ENCODE results near the gene ZMYM4.
A peak's percentile ranks its signal among the peaks of the same experiment; 100 is the strongest.

Gene ZMYM4

DNA sequence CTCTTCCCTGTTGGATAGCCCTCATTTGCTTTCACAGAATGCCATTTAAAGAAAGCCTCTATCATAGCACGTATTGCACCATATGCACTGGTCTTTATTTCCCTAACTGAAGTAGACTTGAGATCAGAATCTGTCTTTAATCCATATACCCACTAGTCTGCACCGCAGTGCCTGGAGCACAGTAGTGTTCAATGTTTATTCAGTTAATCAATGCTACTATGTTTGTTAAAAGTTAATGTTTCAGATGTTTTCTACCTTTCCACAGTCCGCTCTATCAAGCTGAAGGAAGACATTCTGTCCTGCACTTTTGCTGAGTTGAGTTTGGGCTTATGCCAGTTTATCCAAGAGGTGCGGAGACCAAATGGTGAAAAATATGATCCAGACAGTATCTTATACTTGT lies 139.2 kb downstream of the ZMYM4 start:
- no peak for DNase-seq

DNA sequence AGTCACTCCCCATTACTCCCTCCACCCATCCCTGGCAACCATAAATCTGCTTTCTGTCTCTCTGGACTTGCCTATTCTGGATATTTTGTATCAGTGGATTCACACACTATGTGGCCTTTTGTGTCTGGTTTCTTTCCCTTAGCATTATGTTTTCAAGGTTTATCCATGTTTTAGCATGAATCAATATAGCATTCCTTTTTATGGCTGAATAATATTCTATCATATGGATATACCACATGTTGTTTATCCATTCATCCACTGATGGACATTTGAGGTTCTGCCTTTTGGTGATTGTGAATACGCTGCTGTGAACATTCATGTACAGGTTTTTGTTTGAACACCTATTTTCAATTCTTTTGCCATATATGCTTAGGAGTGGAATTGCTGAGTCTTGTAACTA lies 140.4 kb downstream of the ZMYM4 start:
- no peak for DNase-seq

DNA sequence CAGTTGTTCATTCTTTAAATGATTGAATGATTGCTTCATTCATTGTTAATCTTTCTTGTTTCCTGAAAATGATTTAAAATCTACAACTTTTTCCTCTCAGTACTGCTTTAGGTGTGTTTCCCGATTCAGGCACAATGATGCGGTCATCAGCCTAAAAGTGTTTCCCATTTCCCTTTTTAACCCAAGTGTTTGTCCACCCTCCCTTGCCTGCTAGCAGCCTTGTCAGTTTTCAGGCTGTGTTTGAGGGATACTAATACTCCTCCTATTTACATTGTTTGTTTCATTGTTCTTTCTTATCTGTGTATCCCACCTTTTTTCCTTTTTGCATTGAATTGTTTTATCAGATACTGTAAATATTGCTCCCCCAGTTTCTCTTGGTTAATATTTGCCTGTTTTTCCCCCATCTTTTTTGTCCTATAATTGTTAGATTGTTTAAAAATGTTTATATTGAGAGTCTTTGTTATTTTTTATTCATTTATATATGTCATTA lies 157.6 kb downstream of the ZMYM4 start:
- DNase-seq: no peak

DNA sequence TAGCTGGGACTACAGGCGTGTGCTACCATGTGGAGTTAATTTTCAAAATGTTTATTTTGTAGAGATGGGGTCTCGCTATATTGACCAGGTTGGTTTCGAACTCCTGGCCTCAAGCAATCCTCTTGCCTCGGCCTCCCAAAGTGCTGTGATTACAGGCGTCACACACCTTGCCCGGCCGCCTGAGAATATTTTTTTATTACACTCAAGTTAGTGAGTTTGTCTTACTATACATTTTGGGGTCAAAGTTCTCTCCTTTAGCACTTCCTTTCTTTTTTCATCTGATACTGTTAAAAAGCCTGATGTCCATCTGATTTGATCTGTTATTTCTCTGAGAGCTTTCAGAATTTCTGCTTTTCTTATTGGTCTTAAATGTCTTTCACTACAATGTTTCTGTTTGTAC lies 159.9 kb downstream of the ZMYM4 start:
- no peak for DNase-seq

DNA sequence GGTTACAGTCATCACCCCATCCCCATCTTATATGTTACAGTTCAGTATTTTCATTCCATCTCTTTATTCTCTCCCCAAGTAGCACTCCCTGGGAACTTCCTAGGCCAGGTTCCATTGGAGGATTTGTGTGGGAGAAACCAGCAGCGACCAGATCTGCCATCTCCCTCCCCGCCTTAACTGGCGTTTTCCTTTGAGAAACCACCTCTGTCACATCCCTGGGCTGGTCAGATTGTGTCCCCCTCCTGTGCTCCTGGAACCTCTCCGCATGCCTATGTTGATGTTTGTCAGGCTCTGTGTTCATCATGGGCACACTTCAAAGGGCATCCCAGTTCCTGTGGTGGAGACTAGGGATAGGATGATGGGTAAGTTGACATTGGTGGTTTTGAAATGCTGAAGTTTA lies 162.3 kb downstream of the ZMYM4 start:
- DNase-seq: no peak

DNA sequence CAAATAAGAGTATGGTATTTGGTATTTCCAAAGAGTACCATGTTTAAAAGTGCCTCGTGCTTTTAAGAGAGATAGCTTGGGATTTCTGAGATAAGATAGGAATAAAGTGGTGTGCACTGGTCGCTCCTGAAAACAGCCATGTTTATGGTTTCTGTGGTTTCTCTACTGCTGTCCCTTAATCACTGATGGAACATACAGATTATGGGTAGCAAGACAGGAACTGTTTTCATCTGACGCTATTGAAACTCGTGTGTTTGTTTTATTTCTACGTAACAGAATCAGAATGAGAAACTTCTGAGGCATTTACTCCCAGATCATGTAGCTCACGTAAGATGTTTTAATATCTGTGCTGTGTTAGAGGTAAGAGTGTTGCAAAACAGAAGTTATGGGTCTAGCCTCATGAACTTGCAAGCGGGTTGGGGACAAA lies 162.7 kb downstream of the ZMYM4 start:
- no peak for DNase-seq

DNA sequence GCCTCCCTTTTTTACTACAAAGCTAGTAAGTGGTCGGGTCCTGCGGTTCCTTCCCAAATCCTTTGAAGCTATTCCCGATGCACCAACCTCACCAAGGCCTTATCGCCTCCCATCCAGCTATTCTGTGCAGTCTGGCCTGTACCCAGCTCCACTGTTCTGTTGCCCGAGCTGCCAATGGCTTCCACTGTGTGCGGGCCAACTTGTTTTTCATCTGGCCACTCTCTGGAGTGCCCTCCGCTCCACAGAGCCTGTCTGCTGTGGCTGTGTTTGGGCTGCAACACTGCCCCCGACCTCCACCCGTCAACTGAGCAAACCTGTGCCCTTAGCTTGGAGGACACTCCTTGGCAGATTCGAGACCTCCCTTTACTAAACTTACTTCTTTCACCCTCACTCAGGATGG lies 163.7 kb downstream of the ZMYM4 start:
- DNase-seq: peak in 5 of 14 donors; percentile 14 to 47 (median 29)

DNA sequence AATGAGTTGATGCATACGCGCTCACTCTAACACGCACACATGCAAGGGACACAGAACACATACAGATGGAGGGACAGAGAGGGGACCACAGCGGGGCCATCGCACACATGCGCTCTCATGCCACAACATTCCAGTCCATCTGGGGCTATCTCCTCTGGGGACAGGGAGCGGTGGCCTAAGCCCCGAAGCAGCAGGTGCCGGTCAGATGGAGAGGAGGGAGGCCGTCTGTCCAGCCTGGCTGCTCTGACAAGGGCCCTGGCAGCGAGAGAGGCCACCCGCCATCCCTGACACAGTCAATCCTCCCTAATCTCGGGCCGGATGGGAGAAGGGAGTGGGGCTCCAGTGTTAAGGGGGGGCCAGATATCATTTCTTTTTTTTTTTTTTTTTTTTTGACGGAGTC lies 165.2 kb downstream of the ZMYM4 start:
- peak in 1 of 14 donors; percentile 5 for DNase-seq

DNA sequence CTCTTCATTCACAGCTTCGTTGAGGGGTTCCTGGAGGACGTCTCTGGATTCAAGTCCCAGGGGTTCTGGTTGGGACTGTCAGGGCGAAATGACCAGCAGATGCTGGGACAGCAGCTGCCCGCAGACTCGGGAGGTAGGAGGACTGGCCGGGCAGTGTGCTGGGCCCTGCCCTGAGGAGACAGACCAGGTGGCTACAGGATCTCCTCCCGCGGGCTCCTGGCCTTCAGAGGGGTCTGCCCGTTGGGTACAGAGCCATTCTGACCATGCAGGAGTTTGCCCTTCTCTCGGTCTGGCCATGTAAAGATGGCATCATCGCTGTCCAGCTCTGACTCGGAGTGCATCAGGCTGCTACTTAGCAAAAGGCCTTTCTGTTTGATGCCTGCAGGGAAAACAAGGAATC lies 166.2 kb downstream of the ZMYM4 start:
- no peak for DNase-seq

DNA sequence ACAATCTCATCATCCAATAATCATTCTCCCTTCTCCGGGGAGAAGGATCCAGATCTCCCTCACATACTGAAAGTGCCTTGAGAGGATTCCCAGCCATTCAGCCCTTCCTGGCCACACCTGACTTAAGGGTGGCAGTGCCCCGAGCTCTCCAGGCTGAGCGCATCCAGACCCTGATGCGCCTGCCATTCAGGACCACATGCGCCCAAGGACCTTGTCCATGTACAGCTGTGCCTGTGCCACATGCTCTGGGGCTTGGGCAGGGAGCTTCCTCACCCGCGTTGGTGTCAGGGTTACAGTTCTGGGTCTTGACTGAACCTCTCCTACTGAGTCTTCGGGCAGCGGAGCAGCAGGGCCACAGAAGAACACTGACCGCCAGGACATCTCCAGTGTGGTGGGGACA lies 167.6 kb downstream of the ZMYM4 start:
- DNase-seq: no peak

DNA sequence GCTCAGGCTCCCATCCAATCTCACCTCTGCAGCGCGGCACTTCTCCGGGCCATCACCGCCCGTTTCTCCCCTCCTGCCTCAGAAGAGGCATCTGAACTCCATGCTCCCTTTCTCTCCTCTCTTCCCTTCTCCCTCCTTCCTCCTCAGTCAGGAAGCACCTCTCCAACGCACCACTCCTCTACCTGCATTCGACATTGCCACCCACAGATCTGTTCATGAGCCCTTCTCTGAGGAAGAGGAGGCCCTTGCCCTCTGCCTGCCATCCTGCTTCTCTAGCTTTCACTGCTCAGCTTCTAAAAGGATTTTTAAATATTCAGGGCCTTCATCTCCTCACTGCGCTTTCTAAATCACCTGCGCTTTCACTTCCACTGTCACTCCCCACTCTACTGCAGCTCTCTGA lies 168.7 kb downstream of the ZMYM4 start:
- no peak for DNase-seq

DNA sequence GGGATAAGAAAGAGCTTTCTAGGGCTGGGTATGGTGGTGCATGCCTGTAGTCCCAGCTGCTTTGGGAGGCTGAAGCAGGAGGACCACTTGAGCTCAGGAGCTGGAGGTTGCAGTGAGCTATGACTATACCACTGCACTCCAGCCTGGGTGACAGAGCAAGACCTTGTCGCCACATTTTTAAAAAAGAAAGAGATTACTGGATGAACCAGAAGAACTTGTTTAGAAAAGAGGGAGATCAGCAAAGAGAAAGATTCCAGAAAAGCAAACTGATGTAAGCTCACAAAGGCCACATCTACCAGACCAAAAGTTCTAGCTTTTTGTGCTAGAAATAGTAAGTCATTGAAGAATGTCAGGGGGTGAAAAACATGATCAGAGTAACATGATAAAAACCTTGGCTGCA lies 171.1 kb downstream of the ZMYM4 start:
- DNase-seq: no peak

DNA sequence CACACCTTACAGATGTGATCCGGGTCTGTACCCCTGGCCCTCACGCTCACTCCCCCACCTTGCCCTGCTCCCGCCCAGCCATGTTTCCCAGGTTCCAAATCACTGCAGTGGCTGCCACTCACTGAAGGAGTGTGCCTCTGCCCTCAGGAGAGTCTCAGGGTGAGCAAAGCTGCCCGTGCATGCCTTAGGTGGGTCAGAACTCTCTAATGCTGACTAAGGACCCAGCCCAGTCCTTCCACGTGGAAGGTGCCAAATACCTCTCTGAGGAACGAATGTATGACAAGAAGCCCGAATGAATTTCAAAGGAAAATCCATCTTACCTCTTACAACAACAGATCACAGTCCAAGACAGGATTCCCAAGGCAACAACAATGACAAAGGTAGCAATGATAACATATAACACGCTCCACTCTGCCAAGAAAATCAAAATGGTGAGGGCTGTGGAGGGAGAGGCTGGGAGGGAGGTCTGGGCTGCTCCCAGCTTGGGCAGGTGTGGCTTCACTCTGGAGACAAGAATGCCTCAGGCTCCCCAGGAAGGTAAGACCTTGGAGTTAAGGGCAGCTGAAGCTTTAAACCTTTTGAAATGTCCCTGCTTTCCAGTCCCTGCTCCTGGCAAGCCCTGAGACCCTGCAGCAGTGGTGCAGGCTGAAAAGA lies 173.5 kb downstream of the ZMYM4 start:
- no peak for DNase-seq

DNA sequence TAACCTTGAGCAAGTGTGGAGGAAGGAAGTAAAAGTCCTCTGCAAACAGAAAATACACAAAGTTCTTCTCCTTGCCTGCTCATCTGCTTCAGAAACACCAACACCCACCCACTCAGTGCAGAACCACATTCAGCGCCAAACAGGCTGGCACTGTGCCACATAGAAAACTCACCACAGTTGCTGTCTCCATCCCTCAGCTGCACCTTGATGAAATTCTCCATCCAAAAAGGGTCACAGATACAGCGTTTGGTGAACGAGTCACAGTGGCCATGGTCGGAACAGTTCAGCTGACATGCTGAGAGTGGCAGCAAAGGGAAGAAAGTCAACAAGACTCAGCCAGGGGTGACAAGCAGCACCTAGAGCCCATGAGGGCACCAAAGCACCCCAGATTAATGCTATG lies 174.2 kb downstream of the ZMYM4 start:
- no peak for DNase-seq

DNA sequence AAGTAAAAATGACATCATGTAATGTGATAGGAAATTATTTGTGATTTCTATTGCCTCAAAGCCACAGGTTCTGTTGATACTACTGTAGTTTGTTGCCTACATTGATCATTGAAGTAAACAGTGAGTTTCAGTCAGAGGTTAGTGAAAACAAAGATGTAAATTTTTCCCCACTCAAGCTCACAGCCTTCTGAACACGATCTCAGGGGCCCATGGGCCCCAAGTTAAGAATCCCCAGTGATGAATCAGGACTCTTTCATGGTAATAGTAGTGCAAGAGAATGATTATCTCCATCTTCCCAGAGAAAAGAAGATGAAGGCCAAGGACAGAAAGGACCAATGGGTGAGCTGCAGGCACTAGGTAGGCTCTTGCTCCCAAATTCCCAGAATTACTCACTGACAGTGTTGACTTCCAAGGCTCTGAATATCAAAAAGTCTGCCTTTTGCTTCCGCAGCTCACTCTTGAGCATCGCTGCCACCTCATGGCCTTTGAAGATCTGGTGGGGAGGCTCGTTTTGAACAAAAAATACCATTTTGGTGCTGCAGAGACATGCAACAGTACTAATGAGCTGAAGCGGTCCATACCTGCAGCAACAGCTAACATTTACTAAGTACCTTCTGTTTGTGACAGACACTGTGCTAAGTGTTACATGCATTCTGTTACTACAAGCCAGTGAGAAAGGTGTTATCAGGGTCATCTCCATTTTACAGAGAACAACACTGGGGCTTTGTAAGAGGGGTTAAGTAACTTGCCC lies 175.4 kb downstream of the ZMYM4 start:
- no peak for DNase-seq

DNA sequence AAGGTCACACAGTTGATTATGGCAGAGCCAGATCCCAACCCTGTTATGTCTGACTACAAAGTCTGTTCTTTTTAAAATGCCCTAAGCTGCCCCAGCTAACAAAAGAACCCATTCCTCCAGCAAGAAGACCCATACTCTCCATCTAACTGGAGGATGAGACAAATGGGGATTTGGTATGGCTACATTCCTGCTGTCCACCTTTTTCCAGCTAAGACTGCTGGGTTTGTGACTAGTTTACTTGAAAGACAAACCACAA lies 175.9 kb downstream of the ZMYM4 start:
- DNase-seq: no peak

DNA sequence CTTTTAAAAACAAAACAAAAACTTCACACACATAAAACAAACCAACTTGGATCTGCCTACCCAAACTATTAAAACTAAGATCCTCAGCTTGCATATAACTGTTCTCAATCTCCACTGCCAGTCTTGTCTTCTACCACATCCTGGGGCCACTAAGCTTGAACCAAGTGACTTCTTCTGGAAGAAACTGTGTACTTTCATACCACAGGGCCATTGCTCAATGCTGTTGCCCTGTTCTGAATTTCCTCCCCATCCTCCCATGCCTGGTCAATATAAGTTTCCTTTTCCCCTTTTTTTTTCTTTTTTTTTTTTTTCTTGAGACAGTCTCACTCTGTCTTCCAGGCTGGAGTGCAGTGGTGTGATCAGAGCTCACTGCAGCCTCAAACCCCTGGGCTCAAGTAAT lies 178.8 kb downstream of the ZMYM4 start:
- DNase-seq: no peak

DNA sequence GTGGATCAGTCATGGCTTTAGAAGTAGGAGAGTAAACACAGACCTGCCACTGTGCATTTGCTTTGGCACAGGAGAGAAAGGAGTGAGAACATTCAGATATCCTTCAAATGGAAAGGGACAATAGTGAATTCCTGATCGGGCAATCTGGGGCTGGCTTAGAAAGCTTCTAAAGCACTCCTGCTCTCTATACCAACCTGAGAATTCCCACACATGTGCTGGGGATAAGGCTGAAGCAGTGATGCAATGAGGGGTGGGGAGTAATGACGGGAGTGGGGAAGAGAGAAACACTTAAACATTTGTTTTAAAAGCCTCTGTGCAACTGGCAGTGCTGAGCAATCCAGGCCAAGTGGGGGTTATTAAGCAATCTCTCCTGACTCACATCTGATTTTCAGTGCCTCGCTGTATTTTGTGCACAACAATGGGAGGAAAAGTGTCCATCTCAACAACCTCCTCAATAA lies 179.9 kb downstream of the ZMYM4 start:
- peak in 2 of 14 donors; percentile 14 to 21 for DNase-seq

DNA sequence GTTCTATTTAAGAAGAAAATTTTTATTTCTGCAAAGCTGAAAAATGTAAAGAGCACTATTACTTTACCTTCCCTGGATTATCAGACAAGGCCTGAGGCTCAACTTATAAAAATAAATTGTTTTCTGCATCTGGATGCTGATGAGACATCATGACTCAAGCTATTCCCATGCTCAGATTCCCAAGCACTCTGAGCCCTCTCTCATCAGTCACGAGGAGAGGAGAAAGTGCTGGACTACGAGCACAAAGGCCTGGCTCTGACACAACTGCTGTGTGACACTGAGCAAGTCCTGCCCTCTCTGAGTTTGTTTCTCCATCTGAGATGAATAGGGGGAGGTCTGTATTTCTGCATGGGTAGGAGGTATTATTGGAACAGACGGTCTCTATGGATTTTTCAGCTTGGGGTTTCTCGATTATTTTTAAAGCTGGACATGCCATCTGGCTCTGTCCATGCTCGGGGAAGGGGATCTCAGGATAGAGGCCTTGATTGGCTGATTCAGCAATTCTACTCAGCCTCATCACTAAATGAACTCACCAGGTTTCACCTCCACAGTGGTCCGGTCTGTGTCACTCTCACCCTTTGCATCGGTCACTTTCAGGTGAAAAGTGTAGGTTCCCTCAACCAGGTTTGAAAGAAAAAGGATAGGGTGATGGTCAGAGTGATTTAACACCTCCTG lies 181.0 kb downstream of the ZMYM4 start:
- DNase-seq: peak in 2 of 14 donors; percentile 8 to 24

DNA sequence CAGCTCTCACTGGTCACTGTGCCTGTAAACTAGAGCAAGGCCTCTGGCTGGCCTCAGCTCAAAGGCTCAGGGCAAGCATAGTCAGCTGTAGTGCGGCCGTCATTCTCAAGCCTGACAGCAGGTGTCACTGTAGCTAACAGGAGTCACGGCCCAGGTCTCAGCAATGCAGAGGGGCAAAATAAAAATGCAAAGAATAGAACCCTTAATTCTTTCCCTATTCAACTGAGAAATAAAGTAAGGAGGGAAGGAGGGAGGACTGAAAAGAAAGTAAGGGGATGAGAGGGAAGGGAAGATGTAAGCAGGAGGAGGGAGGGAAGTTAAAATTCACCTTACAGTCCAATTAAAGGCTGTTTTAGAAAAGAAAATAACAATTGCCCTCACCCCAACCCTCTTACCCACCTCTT lies 182.6 kb downstream of the ZMYM4 start:
- peak in 12 of 14 donors; percentile 15 to 70 (median 54) for DNase-seq

DNA sequence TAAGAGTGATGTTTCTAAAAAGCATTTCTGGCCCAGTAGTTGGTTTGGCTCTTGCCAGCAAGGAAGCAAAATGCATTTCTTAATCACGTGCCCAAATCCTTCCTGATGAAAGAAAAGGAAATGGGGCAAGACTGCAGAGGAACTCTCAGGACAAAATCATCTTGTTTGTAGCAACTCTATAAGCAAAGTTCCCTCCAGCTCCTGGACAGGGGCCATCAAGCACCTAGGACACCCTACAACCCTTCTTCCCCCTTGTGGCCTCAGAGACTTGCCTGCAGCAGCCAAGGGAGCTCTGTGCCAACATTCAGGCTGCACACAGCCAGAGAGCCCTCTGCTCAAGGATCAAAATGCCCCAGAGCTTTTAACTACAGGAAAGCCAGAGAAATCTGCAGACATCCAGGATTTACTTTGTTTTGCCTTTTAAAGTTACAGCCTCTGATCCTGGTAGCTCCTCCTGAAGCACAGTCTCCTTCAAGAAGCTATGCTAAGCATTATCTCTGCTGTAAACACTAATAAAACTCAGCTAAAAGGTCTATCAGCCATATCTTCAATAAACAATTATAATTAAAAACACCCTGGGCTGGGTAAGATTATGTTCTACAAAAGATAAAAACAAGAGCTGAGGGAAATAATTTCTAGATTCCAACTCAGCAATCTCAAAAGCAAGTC lies 183.7 kb downstream of the ZMYM4 start:
- peak in 9 of 14 donors; percentile 9 to 47 (median 21) for DNase-seq

DNA sequence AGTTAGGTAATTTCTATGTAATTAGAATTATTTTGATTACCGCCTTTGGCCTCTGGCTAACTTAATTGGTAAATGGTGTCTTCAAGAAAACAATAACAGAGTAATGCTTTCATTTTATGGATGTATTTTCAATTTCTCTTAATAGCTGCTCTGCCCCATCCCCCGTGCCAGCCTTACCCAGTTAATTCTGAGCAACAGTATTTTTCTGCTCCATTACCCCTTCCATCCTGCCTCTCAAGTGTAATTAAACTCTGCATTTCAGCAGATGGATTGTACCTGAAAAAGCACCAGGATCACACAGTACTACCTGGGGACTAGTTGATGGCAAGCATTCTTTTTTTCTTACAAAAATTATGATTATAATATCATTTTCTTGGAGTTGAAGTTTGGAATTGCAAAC lies 184.5 kb downstream of the ZMYM4 start:
- DNase-seq: no peak

DNA sequence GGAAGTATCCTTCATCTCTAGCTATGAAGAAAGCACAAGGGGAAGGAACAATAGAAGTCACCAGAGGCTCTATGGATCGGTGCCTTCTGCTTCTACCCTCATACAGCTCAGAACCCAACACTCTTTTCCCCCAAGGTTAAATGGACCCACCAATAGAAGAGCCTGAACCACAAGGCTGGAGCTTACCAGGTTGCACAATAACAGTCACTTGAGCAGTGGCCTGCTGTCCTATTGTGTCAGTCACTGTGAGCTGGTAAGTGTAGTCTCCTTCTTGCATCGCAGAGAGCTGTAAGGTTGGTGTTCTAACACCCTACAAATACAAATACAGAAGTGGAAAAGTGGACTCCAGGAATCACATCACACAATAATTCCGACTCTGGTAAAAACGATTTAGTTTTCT lies 185.7 kb downstream of the ZMYM4 start:
- no peak for DNase-seq
